ENCODE results near the gene PHF21A. TPM values are rescaled to one million over a fixed set of nuclear protein-coding genes. Genes with fewer than 3 reads are reported as not detected.

The PHF21A gene
- polyA plus RNA-seq, 1 donor (not counting 4 experiments of a cell fraction or from before 2014, with no cell fraction given) = 16.1 TPM

- no peak for TF ChIP-seq CTCF (optimal IDR thresholded peaks at IDR 0.05 in 1 of 3, IDR thresholded peaks at IDR 0.05 in 1 of 3, conservative IDR thresholded peaks at IDR 0.05 in 1 of 3; ENCODE audit: extremely low read depth in 1 of 3, insufficient read depth in 2 of 3, low read length in 3 of 3)
- no peak for TF ChIP-seq EZH2 (IDR thresholded peaks at IDR 0.05; ENCODE audit: low read length)
- Histone ChIP-seq H3K9me1 (ENCODE audit: control insufficient read depth, extremely low read depth, insufficient read depth, low read length) (no peaks in the 10 kb centered on the region), H3K4me3 (ENCODE audit: control insufficient read depth in 2 of 3, extremely low read depth in 1 of 3, insufficient read depth in 2 of 3, low read depth in 1 of 3, low read length in 3 of 3) (no peak overlapping the region), H3K9ac (ENCODE audit: control insufficient read depth, extremely low read depth, insufficient read depth, low read length) (no peak overlapping the region), H3K27ac (ENCODE audit: control insufficient read depth, insufficient read depth, low read length) (no peak overlapping the region), H3K4me1 (ENCODE audit: control insufficient read depth, extremely low read depth, insufficient read depth, low read length) (peaks cover 5% of the 10 kb centered on the region), H3K79me2 (ENCODE audit: control insufficient read depth, insufficient read depth, low read length) (peaks cover 60% of the 10 kb centered on the region), H3K4me2 (ENCODE audit: control insufficient read depth, extremely low read depth, insufficient read depth, low read depth, low read length) (no peak overlapping the region), H2AFZ (ENCODE audit: control insufficient read depth, low read length) (no peak overlapping the region), H3K27me3 (ENCODE audit: control insufficient read depth, extremely low read depth, insufficient read depth, low read length) (no peaks in the 10 kb centered on the region), H3K9me3 (ENCODE audit: control insufficient read depth, low read depth, low read length) (no peaks in the 10 kb centered on the region), H4K20me1 (ENCODE audit: control insufficient read depth, extremely low read depth, insufficient read depth, low read length) (no peaks in the 10 kb centered on the region), H3K36me3 (ENCODE audit: control insufficient read depth in 2 of 2, extremely low read depth in 1 of 2, insufficient read depth in 2 of 2, low read length in 2 of 2) (no peaks in the 10 kb centered on the region)
- dilution Hi-C loops (cut with MboI; ENCODE audit: extremely low pct_ligation_motif_present, low sequenced_read_pairs) = no loop called here
- DNase-seq (ENCODE audit: low read depth, low spot score) (no peak), FAIRE-seq (no peak)
These were observed 6.9 kb downstream of the PHF21A start for GRCh38 chr11:46114378-46114777.

GRCh38 chr11:46112961-46113607 is 8.2 kb downstream of the PHF21A start:
- dilution Hi-C loops (cut with MboI; ENCODE audit: extremely low pct_ligation_motif_present, low sequenced_read_pairs) = no loop called here
- no peak overlapping the region for H2AFZ ChIP-seq (ENCODE audit: control insufficient read depth, low read length)
- no peak for TF ChIP-seq EZH2 (IDR thresholded peaks at IDR 0.05; ENCODE audit: low read length)
- no peak for TF ChIP-seq CTCF (optimal IDR thresholded peaks at IDR 0.05 in 1 of 3, IDR thresholded peaks at IDR 0.05 in 1 of 3, conservative IDR thresholded peaks at IDR 0.05 in 1 of 3; ENCODE audit: extremely low read depth in 1 of 3, insufficient read depth in 2 of 3, low read length in 3 of 3)
- peak overlapping the region; percentile 12 for H3K4me2 ChIP-seq (ENCODE audit: control insufficient read depth, extremely low read depth, insufficient read depth, low read depth, low read length)
- no peak overlapping the region for H3K9ac ChIP-seq (ENCODE audit: control insufficient read depth, extremely low read depth, insufficient read depth, low read length)
- DNase-seq (ENCODE audit: low read depth, low spot score) (no peak), FAIRE-seq (no peak)
- no peaks in the 10 kb centered on the region for H4K20me1 ChIP-seq (ENCODE audit: control insufficient read depth, extremely low read depth, insufficient read depth, low read length)
- H3K79me2 ChIP-seq (ENCODE audit: control insufficient read depth, insufficient read depth, low read length) = peaks cover 54% of the 10 kb centered on the region
- no peaks in the 10 kb centered on the region for H3K9me3 ChIP-seq (ENCODE audit: control insufficient read depth, low read depth, low read length)
- H3K27me3 ChIP-seq (ENCODE audit: control insufficient read depth, extremely low read depth, insufficient read depth, low read length) = no peaks in the 10 kb centered on the region
- H3K36me3 ChIP-seq (ENCODE audit: control insufficient read depth in 2 of 2, extremely low read depth in 1 of 2, insufficient read depth in 2 of 2, low read length in 2 of 2) = no peaks in the 10 kb centered on the region
- no peak overlapping the region for H3K27ac ChIP-seq (ENCODE audit: control insufficient read depth, insufficient read depth, low read length)
- H3K9me1 ChIP-seq (ENCODE audit: control insufficient read depth, extremely low read depth, insufficient read depth, low read length) = no peaks in the 10 kb centered on the region
- no peak overlapping the region for H3K4me3 ChIP-seq (ENCODE audit: control insufficient read depth in 2 of 3, extremely low read depth in 1 of 3, insufficient read depth in 2 of 3, low read depth in 1 of 3, low read length in 3 of 3)
- no peaks in the 10 kb centered on the region for H3K4me1 ChIP-seq (ENCODE audit: control insufficient read depth, extremely low read depth, insufficient read depth, low read length)

Data from keratinocyte (primary cell).